Right renal cortex interstitium (tissue), 3 donors: ENCODE results near the gene ARHGEF37. TPM values are rescaled to one million over a fixed set of nuclear protein-coding genes. Genes with fewer than 3 reads are reported as not detected.
"Not testable (repeated sequence)": the region's sequence is repeated elsewhere in the genome, so short reads cannot be mapped to it uniquely, and the experiment has no call there.

Experiments
- DNase-seq, 3 donors: peaks; one replicate each; pipeline ENCODE4 v3.0.0-alpha.2; 2013; ENCODE audit warnings: low read depth in 3 of 3, low spot score in 2 of 3
- polyA plus RNA-seq, 3 donors: library from polyadenylated mRNA; unstranded; fragments of 120-200 nt; gene quantifications; one replicate each; pipeline ENCODE4 v1.2.1, GENCODE V29; 2013; ENCODE audit not compliant: insufficient read length in 3 of 3

ARHGEF37 gene, protein sequence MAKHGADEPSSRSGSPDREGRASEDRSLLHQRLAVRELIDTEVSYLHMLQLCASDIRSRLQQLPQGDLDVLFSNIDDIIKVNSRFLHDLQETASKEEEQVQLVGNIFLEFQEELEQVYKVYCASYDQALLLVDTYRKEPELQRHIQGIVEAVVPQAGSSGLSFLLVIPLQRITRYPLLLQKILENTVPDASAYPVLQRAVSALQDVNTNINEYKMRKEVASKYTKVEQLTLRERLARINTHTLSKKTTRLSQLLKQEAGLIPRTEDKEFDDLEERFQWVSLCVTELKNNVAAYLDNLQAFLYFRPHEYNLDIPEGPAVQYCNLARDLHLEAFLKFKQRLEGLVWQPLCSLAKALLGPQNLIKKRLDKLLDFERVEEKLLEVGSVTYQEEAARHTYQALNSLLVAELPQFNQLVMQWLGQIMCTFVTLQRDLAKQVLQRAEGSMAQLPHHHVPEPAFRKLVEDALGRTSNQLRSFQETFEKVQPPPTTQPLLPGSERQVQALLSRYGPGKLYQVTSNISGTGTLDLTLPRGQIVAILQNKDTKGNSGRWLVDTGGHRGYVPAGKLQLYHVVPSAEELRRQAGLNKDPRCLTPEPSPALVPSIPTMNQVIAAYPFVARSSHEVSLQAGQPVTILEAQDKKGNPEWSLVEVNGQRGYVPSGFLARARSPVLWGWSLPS
- polyA plus RNA-seq, result 1 to 10 TPM; 5.2 to 6.9 (median 5.6) TPM

GRCh38 chr5:149581192-149581861, at the start of gene ARHGEF37:
ARHGEF37 (plus strand) TSS chr5:149581498; CDS start chr5:149597770, 16,272 bp downstream.
- peak in 1 of 3 donors; percentile 55 for DNase-seq

DNA sequence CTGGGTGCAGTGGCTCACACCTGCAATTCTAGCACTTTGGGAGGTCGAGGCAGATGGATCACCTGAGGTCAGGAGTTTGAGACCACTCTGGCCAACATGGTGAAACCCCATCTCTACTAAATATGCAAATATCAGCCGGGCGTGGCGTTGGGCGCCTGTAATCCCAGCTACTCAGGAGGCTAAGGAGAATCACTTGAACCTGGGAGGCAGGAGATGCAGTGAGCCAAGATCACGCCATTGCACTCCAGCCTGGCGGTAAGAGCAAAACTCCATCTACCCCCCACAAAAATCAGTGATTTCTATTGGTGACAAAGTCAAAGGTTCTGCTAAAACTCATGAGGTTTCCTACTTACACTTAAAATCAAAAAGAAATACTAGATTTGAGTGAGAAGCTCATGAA, 48.9 kb upstream of the ARHGEF37 start:
- DNase-seq, result no peak

DNA sequence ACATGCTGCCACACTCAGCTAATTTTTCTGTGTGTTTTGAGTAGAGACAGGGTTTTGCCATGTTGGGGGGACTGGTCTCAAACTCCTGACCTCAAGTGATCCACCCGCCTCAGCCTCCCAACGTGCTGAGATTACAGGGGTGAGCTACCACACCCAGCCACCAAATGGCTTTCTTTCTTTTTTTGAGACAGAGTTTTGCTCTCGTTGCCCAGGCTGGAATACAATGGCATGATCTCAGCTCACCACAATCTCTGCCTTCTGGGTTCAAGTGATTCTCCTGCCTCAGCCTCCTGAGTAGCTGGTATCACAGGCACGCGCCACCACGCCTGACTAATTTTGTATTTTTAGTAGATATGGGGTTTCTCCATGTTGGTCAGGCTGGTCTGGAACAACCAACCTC, 45.5 kb upstream of the ARHGEF37 start:
- DNase-seq, result not testable (repeated sequence)

DNA sequence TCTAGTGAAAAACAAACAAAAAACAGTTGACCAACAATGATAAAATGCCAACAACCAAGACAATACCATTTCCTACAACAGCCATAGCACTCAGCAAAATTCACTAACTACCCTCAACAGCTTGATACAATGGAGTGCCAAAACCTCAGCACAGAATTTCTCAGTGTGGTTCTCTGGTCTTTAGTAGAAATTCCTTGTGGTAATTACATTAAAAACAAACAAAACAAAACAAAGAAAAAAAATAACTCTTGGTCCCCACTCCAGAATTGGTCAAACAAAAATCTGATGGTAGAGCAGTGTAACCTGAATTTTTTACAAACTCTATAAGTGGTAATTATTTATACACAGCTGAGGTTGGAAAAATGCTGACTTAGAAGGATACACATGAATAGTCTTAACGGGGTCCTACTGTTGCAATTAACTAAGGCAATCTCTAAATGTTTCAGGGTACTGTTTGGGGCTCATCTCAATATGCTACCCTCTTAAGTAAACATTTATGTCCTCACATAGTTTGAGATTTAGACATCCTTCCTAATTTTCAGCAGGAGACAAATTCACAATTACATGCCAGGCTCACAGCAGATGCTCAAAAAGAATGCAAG, 43.8 kb upstream of the ARHGEF37 start:
- DNase-seq, result no peak

- no peak for DNase-seq
Measured at GRCh38 chr5:149540089-149540488, 41.2 kb upstream of the ARHGEF37 start.

DNA sequence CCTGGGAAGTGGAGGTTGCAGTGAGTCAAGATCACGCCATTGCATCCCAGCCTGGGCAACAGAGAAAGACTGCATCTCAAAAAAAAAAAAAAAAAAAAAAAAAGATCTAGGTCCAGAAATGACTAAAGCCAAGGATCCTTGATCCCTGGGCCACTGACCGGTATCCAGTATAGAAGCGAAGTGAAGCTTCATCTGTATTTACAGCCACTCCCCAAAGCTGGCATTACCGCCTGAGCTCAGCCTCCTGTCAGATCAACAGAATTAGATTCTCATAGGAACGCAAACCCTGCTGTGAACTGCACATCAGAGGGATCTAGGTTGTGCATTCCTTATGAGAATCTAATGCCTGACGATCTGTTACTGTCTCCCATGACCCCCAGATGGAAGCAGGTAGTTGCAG, 39.4 kb upstream of the ARHGEF37 start:
- DNase-seq, result no peak

DNA sequence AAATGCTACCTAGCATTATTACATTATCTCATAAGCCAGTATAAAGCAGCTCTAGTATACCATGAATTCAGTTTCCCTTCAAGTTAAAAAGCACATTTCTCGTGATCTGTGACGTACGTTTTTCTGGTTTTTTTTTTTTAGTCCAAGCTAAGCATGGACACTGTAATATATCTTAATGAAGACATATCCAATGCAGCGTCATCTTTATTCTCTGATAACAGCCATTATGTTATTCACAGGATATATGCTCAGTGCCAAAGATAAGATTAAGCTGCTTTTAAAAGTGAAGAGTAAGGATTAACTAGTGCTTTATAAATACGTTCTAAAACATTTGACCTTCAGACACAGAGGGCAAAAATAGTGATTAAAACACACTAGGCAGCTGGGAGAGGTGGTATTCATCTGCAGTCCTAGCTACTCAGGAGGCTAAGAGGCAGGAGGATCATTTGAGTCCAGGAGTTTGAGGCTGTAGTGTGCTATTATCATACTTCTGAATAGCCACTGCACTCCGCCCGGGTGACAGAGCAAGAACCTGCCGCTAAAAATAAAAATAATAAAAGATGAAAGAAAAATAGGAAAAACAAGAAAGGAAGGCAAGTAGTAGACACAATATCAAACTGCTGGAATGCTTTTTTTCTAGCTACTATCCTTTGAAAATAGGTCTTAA, 37.8 kb upstream of the ARHGEF37 start:
- DNase-seq, result no peak

- no peak for DNase-seq
Measured at GRCh38 chr5:149544028-149544420, 37.3 kb upstream of the ARHGEF37 start.

DNA sequence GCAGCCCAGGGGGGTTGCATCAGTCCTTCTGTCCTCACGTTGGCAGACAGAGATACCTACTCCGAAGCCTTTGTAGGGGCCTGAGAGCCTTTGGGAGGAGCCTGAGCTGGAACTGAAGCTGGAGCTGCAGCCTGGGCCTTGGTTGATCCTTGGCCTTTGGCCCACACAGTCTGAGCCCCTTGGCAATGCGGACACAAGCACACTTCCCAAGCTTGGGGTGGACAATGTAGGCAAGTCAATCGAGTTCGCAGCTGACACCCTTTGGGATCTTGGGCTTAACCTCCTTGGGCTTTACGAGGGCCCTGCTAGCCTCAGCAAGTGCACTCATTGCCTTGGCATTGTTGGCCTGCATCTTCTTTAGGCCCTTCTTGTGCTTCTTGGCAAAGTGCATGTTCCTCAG, 36.0 kb upstream of the ARHGEF37 start:
- no peak for DNase-seq

- no peak for DNase-seq
Measured at GRCh38 chr5:149546974-149547373, 34.3 kb upstream of the ARHGEF37 start.

DNA sequence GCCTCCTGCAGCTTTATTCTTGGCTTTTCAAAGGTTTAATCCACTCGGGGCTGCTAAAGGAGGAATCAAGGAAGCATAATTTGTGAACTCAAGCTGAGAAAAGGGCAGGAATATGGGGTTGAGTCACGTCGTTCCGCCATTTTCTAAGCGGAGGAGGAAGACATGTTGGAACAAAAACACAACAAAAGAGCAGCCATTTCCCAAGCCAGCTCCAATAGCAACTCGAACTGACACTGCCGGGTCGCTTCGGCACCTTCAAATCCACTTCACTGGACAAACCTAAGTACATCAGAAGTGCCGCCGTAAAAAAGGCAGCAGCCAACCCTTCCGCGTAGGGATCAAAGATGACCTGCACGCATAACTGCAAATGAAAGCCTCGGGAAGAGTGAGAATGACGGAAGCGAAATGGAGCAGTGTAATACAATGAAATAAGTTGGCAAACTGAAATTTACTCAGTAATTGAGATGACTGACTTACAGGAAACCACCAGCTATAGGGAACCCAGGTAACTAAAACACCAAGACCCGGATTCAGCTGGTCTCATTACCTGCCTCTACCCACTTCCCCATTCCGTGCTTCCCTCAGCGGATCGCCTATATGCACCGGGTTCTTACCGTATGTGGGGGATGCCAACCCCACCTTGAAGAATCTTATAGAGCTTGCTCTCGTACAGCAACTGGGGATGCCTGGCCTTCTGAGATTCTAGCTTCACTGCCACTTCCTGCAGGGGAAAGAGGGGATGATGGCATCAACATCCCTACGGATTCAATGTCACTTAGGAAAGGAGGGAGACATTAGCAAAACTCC, 31.6 kb upstream of the ARHGEF37 start:
- DNase-seq, result peak in 1 of 3 donors; percentile 29

DNA sequence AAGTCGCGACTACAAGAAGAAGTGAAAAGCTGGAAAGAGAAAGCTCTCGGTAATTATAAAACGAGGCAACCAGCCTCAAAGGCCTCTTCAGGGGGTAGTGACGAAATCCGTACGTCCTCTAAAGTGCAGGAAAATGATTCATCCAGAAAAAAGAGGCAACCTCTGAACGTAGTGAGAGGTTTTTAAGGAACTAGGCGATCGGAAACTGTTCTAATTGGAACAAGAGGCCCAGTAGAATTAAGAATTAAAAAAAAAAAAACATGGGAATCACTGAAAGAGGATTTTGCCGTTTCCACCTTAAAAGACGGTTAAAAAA, 31.1 kb upstream of the ARHGEF37 start:
- no peak for DNase-seq

- peak in 1 of 3 donors; percentile 15 for DNase-seq
Measured at GRCh38 chr5:149550594-149551226, 30.6 kb upstream of the ARHGEF37 start.

GRCh38 chr5:149551227-149552037, 29.9 kb upstream of the ARHGEF37 start, which contains the start of gene CSNK1A1:
CSNK1A1 (minus strand) TSS chr5:149551439; CDS start chr5:149550964, 475 bp downstream.
- DNase-seq, result peak; percentile 94 to 97 (median 95)

DNA sequence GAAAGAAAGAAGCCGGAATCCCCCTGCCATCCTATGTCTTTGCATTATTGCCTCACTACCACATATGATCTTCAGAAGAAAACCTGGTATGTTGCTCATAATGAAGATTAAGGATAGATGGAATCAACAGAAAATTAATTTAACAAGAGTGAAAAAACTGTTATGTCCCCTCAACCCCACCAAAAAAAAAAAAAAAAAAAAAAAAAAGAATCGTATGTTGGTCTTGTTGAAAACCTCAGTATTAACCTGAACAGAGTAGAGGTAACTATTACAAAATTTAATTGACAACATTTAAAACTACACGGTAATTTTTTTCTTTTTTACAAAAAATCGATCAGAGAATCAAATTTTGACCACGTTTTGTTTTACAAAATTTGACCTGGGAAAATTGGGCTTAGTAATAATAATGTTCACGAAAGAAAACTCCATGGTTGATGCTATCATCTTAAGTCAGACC, 29.2 kb upstream of the ARHGEF37 start:
- DNase-seq, result no peak

DNA sequence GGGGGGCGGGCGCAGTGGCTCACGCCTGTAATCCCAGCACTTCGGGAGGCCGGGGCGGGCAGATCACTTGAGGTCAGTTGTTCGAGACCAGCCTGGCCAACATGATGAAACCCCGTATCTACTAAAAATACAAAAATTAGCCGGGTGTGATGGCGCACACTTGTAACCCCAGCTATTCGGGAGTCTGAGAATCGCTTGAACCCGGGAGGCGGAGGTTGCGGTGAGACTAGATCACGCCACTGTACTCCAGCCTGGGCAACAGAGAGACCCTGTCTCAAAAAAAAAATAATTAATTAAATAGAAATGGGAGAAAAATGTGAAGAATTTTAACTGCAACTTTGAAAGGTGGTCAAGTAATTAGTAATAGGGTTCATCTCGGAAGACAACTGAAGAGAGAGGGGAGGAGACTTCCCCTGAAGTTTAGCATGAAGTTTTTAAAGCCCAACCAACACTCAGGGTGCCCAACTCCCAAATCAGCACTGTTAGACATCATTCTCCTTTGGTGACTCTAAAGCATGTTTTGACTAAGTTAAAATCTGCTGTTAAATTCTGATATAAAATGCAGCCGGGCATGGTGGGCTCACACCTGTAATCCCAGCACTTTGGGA, 28.6 kb upstream of the ARHGEF37 start:
- no peak for DNase-seq

GRCh38 chr5:149559706-149560105, 21.6 kb upstream of the ARHGEF37 start:
- DNase-seq, result no peak

GRCh38 chr5:149561848-149562247, 19.4 kb upstream of the ARHGEF37 start:
- DNase-seq, result no peak
